CD4-positive, CD25-positive, alpha-beta regulatory T cell (primary cell): ENCODE results near the gene TRIOBP. TPM values are rescaled to one million over a fixed set of nuclear protein-coding genes. Genes with fewer than 3 reads are reported as not detected.

Experiments
- ATAC-seq, 2 donors: fragments of 150-1000 bp; cut with Tn5 transposase; one replicate each; pipeline ENCODE4 v1.10.0; 2021; ENCODE audit warnings: low read depth in 2 of 2, moderate number of reproducible peaks in 2 of 2, moderate library complexity in 1 of 2
- DNase-seq, 3 donors: peaks; one replicate each; pipeline versions ENCODE4 v3.0.0 to v3.0.0-alpha.2; 2012 to 2022; ENCODE audit warnings: mixed read lengths in 1 of 3
- H3K27ac ChIP-seq: one replicate; pipeline ENCODE4 v1.7.0; 2013; ENCODE audit warnings: mild to moderate bottlenecking, low read length; ENCODE audit not compliant: insufficient read depth, poor library complexity, severe bottlenecking
- H3K27me3 ChIP-seq: one replicate; pipeline ENCODE4 v1.7.0; 2013; ENCODE audit warnings: low read length; ENCODE audit not compliant: control insufficient read depth, insufficient read depth
- H3K36me3 ChIP-seq: one replicate; pipeline ENCODE4 v1.7.0; 2013; ENCODE audit warnings: mild to moderate bottlenecking, low read length, moderate library complexity; ENCODE audit not compliant: control insufficient read depth, insufficient read depth
- H3K4me1 ChIP-seq: 2 replicates; pipeline ENCODE4 v1.7.0; 2013; ENCODE audit warnings: mild to moderate bottlenecking, low read length; ENCODE audit not compliant: insufficient read depth, control insufficient read depth, poor library complexity, severe bottlenecking
- H3K4me3 ChIP-seq: one replicate; pipeline ENCODE4 v1.7.0; 2013; ENCODE audit warnings: low read depth, mild to moderate bottlenecking, low read length, moderate library complexity
- H3K9me3 ChIP-seq, 2 experiments: 1 replicate in 1 of 2; 2 replicates in 1 of 2; pipeline ENCODE4 v1.7.0; 2013; ENCODE audit warnings: low read length in 2 of 2, mild to moderate bottlenecking in 1 of 2, moderate library complexity in 1 of 2; ENCODE audit not compliant: control insufficient read depth in 2 of 2
- H3K27ac Mint-ChIP-seq, 3 donors: one replicate each; pipeline ENCODE4 v1.8.0; 2020 to 2022; ENCODE audit warnings: mild to moderate bottlenecking in 3 of 3, mixed read lengths in 3 of 3, moderate library complexity in 2 of 3
- H3K27me3 Mint-ChIP-seq: one replicate; pipeline ENCODE4 v1.8.0; 2022; ENCODE audit warnings: mild to moderate bottlenecking, mixed read lengths
- H3K36me3 Mint-ChIP-seq: one replicate; pipeline ENCODE4 v1.8.0; 2020; ENCODE audit warnings: mixed read lengths
- H3K4me1 Mint-ChIP-seq, 4 donors: one replicate each; pipeline ENCODE4 v1.8.0; 2020 to 2022; ENCODE audit warnings: mixed read lengths in 4 of 4, mild to moderate bottlenecking in 1 of 4
- H3K4me3 Mint-ChIP-seq, 4 donors: one replicate each; pipeline ENCODE4 v1.8.0; 2020 to 2022; ENCODE audit warnings: mild to moderate bottlenecking in 4 of 4, mixed read lengths in 4 of 4, moderate library complexity in 3 of 4
- H3K9me3 Mint-ChIP-seq, 7 donors: one replicate each; pipeline ENCODE4 v1.8.0; 2020 to 2022; ENCODE audit warnings: mixed read lengths in 7 of 7, mild to moderate bottlenecking in 3 of 7, moderate library complexity in 2 of 7
- polyA plus RNA-seq, 4 donors: library from polyadenylated mRNA; unstranded; fragments of 300-500 nt; fragmentation: Illumina TruSeq; gene quantifications; one replicate each; pipeline ENCODE4 v1.2.3, GENCODE V29; 2021
- total RNA-seq: library from RNA; stranded (reverse); gene quantifications from one replicate; pipeline ENCODE4 v1.2.3, GENCODE V29; 2022

The TRIOBP gene
- total and polyA plus RNA-seq, 5 donors from 2014 or later = 10.9 to 24.8 (median 14.0) TPM

- no peak for ATAC-seq
- DNase-seq = no peak
- Mint-ChIP-seq H3K27ac (no peak overlapping the region), H3K27me3 (peaks cover 77% of the 10 kb centered on the region), H3K4me1 (peaks cover 14 to 50% (median 24%) of the 10 kb centered on the region in 4 donors), H3K36me3 (no peaks in the 10 kb centered on the region), H3K9me3 (peaks cover 0 to 3% (median 0%) of the 10 kb centered on the region in 7 donors), H3K4me3 (peak overlapping the region; percentile 62 to 75 (median 66))
- H3K27me3 ChIP-seq = peaks cover 16% of the 10 kb centered on the region
- peaks cover 50% of the 10 kb centered on the region for H3K4me1 ChIP-seq
- no peak overlapping the region for H3K27ac ChIP-seq
- no peaks in the 10 kb centered on the region for H3K9me3 ChIP-seq
- no peaks in the 10 kb centered on the region for H3K36me3 ChIP-seq
- H3K4me3 ChIP-seq = no peak overlapping the region
Observed at GRCh38 chr22:37804352-37804880, 107.6 kb downstream of the TRIOBP start.

GRCh38 chr22:37804881-37805809 is 108.3 kb downstream of the TRIOBP start:
- H3K4me1 ChIP-seq = peaks cover 50% of the 10 kb centered on the region
- peaks cover 80% of the 10 kb centered on the region for H3K27me3 Mint-ChIP-seq
- peaks cover 0 to 3% (median 0%) of the 10 kb centered on the region in 7 donors for H3K9me3 Mint-ChIP-seq
- DNase-seq (peak; percentile 27 to 60 (median 45)), ATAC-seq (peak; percentile 20 to 23)
- peaks cover 20% of the 10 kb centered on the region for H3K27me3 ChIP-seq
- peak overlapping the region in 1 of 3 donors; percentile 14 for H3K27ac Mint-ChIP-seq
- H3K27ac ChIP-seq = no peak overlapping the region
- H3K36me3 Mint-ChIP-seq = no peaks in the 10 kb centered on the region
- H3K36me3 ChIP-seq = no peaks in the 10 kb centered on the region
- H3K9me3 ChIP-seq = no peaks in the 10 kb centered on the region
- H3K4me3 Mint-ChIP-seq = peak overlapping the region; percentile 52 to 80 (median 73)
- H3K4me1 Mint-ChIP-seq = peaks cover 14 to 50% (median 24%) of the 10 kb centered on the region in 4 donors
- no peak overlapping the region for H3K4me3 ChIP-seq

GRCh38 chr22:37805810-37806277 is 109.0 kb downstream of the TRIOBP start:
- Mint-ChIP-seq H3K4me3 (peak overlapping the region; percentile 52 to 80 (median 73)), H3K27me3 (peaks cover 74% of the 10 kb centered on the region), H3K4me1 (peaks cover 14 to 50% (median 24%) of the 10 kb centered on the region in 4 donors), H3K27ac (peak overlapping the region in 1 of 3 donors; percentile 77), H3K36me3 (no peaks in the 10 kb centered on the region), H3K9me3 (peaks cover 0 to 3% (median 0%) of the 10 kb centered on the region in 7 donors)
- Histone ChIP-seq H3K4me1 (peaks cover 50% of the 10 kb centered on the region), H3K9me3 (no peaks in the 10 kb centered on the region), H3K27me3 (peaks cover 20% of the 10 kb centered on the region), H3K27ac (no peak overlapping the region), H3K36me3 (no peaks in the 10 kb centered on the region), H3K4me3 (no peak overlapping the region)
- DNase-seq = no peak
- ATAC-seq = no peak

DNA sequence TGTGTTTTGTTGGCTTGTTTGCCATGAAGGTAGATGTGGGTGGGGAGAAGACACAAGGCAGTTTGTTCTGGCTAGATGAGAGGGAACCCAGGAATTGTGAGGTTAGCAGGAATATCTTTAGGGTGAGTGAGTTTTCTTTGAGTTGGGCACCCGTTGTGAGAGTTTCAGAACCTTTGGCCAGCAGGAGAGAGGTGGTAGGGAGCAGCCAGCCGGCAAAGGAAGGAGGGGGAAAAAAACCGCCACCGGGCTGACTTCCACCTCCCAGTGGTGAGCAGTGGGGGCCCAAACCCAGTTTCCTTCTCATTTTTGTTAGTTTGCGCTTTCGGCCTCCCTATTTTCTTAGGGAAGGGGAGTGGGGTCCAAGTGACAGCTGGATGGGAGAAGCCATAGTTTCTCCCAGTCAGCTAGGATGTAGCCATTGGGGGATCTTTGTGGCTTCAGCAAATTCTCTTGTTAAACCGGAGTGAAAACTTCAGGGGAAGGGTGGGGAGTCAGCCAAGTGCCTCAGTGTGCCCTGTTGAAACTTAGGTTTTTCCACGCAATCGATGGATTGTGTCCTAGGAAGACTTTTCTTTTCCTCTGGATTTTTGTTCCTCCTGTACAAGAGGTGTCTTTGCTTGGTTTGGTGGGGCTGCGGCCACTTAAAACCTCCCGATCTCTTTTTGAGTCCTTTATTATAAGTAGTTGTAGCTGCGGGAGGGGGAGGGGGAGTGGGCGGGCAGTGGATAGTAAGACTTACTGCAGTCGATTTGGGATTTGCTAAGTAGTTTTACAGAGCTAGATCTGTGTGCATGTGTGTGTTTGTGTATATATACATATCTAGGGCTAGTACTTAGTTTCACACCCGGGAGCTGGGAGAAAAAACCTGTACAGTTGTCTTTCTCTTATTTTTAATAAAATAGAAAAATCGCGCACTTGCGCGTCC is 109.8 kb downstream of the TRIOBP start:
- Mint-ChIP-seq H3K4me1 (peaks cover 14 to 50% (median 24%) of the 10 kb centered on the region in 4 donors), H3K27me3 (peaks cover 74% of the 10 kb centered on the region), H3K27ac (no peak overlapping the region), H3K4me3 (peak overlapping the region; percentile 53 to 80 (median 70)), H3K9me3 (peaks cover 0 to 3% (median 0%) of the 10 kb centered on the region in 7 donors), H3K36me3 (no peaks in the 10 kb centered on the region)
- no peak for ATAC-seq
- Histone ChIP-seq H3K27ac (no peak overlapping the region), H3K4me3 (no peak overlapping the region), H3K27me3 (peaks cover 20% of the 10 kb centered on the region), H3K4me1 (peaks cover 50% of the 10 kb centered on the region), H3K36me3 (no peaks in the 10 kb centered on the region), H3K9me3 (no peaks in the 10 kb centered on the region)
- DNase-seq = no peak

DNA sequence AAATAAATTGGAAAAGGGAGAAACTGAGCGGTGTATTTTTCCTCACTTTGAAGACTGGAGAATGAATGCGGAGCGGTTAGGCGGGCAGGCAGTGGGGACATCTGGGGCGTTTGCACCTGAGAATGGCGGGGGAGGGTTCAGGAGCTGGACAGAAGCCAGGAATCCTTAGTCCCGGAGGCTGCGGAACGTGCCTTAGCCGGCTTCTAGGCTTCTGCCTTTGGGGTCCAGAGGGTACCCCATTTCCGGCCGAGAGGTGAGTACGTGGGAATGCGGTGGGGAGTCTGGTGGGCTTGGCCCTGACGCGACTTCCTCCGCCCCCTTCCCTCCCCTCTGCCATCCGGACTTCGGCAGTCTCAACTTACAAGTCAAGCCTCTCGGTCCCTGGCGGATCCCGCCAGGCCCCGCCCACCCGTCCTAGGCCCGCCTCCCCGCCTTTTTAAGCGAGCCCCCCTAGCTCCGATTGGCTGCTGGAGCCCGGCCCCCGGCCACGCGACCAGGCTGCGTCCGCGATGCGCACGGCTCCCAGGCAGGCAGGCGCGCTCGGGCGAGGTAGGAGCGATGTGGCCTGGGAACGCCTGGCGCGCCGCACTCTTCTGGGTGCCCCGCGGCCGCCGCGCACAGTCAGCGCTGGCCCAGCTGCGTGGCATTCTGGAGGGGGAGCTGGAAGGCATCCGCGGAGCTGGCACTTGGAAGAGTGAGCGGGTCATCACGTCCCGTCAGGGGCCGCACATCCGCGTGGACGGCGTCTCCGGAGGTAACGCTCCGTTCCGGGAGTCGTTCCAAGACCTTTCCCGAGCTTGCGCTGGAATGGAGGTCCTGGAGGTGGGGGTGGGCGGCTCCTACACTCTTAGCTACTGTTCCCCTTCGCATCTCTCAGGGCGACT is 110.8 kb downstream of the TRIOBP start, which contains the start of gene GCAT:
Gene GCAT (plus strand): TSS at position 525 of the 884 bp plus-strand sequence. CDS start 34 bp downstream, at position 559.
- Histone ChIP-seq H3K9me3 (no peaks in the 10 kb centered on the region), H3K27ac (no peak within 1 kb of the TSS), H3K36me3 (no peaks in the 10 kb centered on the region), H3K27me3 (peaks cover 20% of the 10 kb centered on the region), H3K4me1 (peaks cover 42% of the 10 kb centered on the region), H3K4me3 (peak within 1 kb of the TSS; percentile 5)
- peaks cover 67% of the 10 kb centered on the region for H3K27me3 Mint-ChIP-seq
- no peaks in the 10 kb centered on the region for H3K36me3 Mint-ChIP-seq
- peaks cover 0 to 3% (median 0%) of the 10 kb centered on the region in 7 donors for H3K9me3 Mint-ChIP-seq
- H3K4me1 Mint-ChIP-seq = peaks cover 12 to 46% (median 24%) of the 10 kb centered on the region in 4 donors
- DNase-seq (peak; percentile 59 to 95 (median 67)), ATAC-seq (peak; percentile 82 to 85)
- no peak within 1 kb of the TSS for H3K27ac Mint-ChIP-seq
- H3K4me3 Mint-ChIP-seq = peak within 1 kb of the TSS; percentile 68 to 86 (median 78)

DNA sequence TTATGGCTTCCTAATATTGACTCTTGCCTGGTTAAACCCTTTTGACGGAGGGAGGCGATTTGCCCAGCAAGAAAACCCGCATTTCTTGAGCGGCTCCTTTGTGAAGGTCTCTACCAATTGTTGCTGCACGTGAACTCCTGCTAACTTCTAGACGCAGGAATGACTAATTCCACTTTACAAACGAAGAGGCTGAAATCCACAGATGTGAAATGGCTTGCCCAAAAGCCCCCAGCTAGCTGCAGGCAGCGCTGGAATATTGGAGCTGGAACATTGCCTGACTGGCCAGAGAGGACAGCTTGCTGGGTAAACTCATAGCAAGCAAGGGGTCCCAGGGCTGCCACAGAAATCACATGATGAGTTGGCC is 111.4 kb downstream of the TRIOBP start:
- Mint-ChIP-seq H3K9me3 (peaks cover 0 to 3% (median 0%) of the 10 kb centered on the region in 7 donors), H3K36me3 (no peaks in the 10 kb centered on the region), H3K4me3 (peak overlapping the region; percentile 68 to 86 (median 78)), H3K27ac (no peak overlapping the region), H3K4me1 (peaks cover 8 to 40% (median 24%) of the 10 kb centered on the region in 4 donors), H3K27me3 (peaks cover 60% of the 10 kb centered on the region)
- peak in 1 of 2 donors; percentile 4 for ATAC-seq
- Histone ChIP-seq H3K27me3 (peaks cover 20% of the 10 kb centered on the region), H3K27ac (no peak overlapping the region), H3K4me3 (peak overlapping the region; percentile 5), H3K4me1 (peaks cover 36% of the 10 kb centered on the region), H3K36me3 (no peaks in the 10 kb centered on the region), H3K9me3 (no peaks in the 10 kb centered on the region)
- no peak for DNase-seq
